ENCODE results near the gene TTC33. TPM values are rescaled to one million over a fixed set of nuclear protein-coding genes. Genes with fewer than 3 reads are reported as not detected.

TTC33 gene
- total RNA-seq, 1 donor from 2014 or later, result 11.7 TPM

DNA sequence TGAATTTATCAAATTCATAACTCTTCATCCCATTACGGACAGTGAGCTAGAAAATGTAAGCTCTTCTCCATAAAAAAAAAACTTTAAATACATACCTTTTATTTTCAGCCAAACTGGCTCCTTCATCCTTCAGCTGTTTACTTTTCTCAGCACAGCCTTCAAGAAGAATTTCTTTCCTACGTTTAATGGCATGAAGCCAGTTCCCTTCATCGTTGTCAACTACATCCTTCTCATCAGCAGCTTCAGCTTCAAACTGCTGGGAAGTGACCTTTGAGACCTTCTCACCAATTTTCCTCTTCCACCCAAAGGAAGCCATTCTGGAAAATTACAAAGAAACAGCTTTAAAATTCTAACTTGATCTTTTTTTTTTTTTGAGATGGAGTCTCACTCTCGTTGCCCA lies 9.1 kb downstream of the TTC33 start:
- no peaks in the 10 kb centered on the region for H3K36me3 Mint-ChIP-seq (ENCODE audit: unreplicated experiment)
- DNase-seq, result no peak
- no peak overlapping the region for H3K27ac Mint-ChIP-seq (ENCODE audit: unreplicated experiment)
- no peaks in the 10 kb centered on the region for H3K4me1 Mint-ChIP-seq (ENCODE audit: low read depth, unreplicated experiment)
- H3K4me3 Mint-ChIP-seq (ENCODE audit: unreplicated experiment), result no peak overlapping the region
- H3K27me3 Mint-ChIP-seq (ENCODE audit: unreplicated experiment), result peaks cover 1% of the 10 kb centered on the region
- TF ChIP-seq, protein P1, sequence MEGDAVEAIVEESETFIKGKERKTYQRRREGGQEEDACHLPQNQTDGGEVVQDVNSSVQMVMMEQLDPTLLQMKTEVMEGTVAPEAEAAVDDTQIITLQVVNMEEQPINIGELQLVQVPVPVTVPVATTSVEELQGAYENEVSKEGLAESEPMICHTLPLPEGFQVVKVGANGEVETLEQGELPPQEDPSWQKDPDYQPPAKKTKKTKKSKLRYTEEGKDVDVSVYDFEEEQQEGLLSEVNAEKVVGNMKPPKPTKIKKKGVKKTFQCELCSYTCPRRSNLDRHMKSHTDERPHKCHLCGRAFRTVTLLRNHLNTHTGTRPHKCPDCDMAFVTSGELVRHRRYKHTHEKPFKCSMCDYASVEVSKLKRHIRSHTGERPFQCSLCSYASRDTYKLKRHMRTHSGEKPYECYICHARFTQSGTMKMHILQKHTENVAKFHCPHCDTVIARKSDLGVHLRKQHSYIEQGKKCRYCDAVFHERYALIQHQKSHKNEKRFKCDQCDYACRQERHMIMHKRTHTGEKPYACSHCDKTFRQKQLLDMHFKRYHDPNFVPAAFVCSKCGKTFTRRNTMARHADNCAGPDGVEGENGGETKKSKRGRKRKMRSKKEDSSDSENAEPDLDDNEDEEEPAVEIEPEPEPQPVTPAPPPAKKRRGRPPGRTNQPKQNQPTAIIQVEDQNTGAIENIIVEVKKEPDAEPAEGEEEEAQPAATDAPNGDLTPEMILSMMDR (IDR thresholded peaks at IDR 0.05; ENCODE audit: partially characterized antibody, unreplicated experiment), result no peak
- H3K9me3 Mint-ChIP-seq (ENCODE audit: unreplicated experiment), result peaks cover 3% of the 10 kb centered on the region

DNA sequence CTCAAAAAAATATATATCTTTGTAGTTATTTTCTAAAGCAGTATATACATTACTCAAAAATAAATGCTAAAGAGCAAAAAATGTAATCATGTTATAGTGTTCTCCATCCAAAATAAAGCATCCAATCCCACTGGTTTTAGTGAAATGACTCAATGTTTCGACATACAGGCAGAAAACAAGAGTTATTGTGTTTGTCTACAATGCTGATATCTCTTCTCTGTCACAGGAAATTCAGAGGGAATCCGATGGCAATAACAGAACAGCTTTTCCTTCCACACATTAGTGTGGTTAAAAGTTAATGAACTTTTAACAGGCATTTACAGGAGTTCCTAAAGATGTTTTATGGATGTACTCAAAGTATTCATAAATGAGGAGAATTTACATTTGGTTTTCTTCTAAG lies 12.0 kb downstream of the TTC33 start:
- Mint-ChIP-seq H3K4me1 (ENCODE audit: low read depth, unreplicated experiment) (no peaks in the 10 kb centered on the region), H3K36me3 (ENCODE audit: unreplicated experiment) (peaks cover 12% of the 10 kb centered on the region), H3K27me3 (ENCODE audit: unreplicated experiment) (no peaks in the 10 kb centered on the region), H3K4me3 (ENCODE audit: unreplicated experiment) (no peak overlapping the region), H3K9me3 (ENCODE audit: unreplicated experiment) (peaks cover 2% of the 10 kb centered on the region), H3K27ac (ENCODE audit: unreplicated experiment) (no peak overlapping the region)
- no peak for DNase-seq
- TF ChIP-seq, protein P1 (IDR thresholded peaks at IDR 0.05; ENCODE audit: partially characterized antibody, unreplicated experiment), result no peak

DNA sequence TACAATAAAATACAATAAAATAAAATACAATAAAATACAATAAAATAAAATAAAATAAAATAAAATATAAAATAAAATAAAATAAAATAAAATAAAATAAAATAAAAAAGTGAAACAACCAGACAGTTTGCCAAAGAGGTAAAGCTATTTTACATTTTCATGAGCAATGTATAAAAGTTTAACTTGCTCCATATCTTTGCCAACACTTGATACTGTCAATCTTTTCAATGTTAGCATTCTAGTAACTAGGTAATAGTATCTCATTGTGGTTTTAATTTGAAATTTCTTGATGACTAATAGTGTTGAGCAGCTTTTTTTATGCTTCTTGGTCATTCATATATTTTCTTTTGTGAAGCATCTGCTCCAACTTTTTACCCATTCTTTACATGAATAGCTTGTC lies 17.3 kb downstream of the TTC33 start:
- no peak for DNase-seq
- TF ChIP-seq, protein P1 (IDR thresholded peaks at IDR 0.05; ENCODE audit: partially characterized antibody, unreplicated experiment), result no peak
- no peaks in the 10 kb centered on the region for H3K4me1 Mint-ChIP-seq (ENCODE audit: low read depth, unreplicated experiment)
- peaks cover 12% of the 10 kb centered on the region for H3K36me3 Mint-ChIP-seq (ENCODE audit: unreplicated experiment)
- H3K9me3 Mint-ChIP-seq (ENCODE audit: unreplicated experiment), result peaks cover 2% of the 10 kb centered on the region
- H3K27ac Mint-ChIP-seq (ENCODE audit: unreplicated experiment), result no peak overlapping the region
- no peaks in the 10 kb centered on the region for H3K27me3 Mint-ChIP-seq (ENCODE audit: unreplicated experiment)
- no peak overlapping the region for H3K4me3 Mint-ChIP-seq (ENCODE audit: unreplicated experiment)

DNA sequence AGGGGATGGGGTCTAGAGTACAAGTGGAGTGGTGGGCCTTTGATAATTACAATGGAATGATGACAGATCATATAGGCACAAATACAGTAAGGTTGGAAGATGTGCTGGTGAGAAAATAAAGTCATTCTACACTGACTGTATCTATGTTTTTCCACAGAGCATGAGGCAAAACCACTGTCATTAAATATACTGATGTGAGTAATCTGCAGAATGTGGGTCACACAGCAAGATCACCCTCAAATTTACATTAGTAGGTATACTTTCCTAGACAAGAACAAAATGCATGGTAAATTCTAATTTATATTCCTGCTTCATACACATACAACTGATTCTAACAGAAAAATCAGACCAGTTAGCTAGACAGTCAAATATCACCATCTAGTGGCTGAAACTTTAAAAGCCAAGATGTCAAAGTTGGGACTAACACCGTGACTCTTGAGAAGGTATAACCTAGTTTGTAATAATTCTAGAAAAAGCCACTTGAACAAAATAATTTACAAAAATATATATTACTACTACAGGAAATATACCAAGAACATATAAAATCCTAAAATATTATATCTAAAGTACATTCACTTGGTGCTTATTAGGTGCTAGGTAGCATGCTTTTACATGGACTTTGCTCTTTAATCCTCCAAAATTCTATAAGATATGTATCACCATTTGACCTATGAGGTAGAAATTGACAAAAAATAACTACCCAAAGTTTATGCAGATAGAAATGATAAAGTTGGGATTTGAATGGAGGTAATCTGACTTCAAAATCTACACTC lies 19.5 kb downstream of the TTC33 start:
- DNase-seq, result no peak
- Mint-ChIP-seq H3K4me3 (ENCODE audit: unreplicated experiment) (no peak overlapping the region), H3K4me1 (ENCODE audit: low read depth, unreplicated experiment) (no peaks in the 10 kb centered on the region), H3K27me3 (ENCODE audit: unreplicated experiment) (no peaks in the 10 kb centered on the region), H3K36me3 (ENCODE audit: unreplicated experiment) (peaks cover 9% of the 10 kb centered on the region), H3K27ac (ENCODE audit: unreplicated experiment) (no peak overlapping the region), H3K9me3 (ENCODE audit: unreplicated experiment) (peaks cover 2% of the 10 kb centered on the region)
- TF ChIP-seq, protein P1 (IDR thresholded peaks at IDR 0.05; ENCODE audit: partially characterized antibody, unreplicated experiment), result peak; percentile 49

DNA sequence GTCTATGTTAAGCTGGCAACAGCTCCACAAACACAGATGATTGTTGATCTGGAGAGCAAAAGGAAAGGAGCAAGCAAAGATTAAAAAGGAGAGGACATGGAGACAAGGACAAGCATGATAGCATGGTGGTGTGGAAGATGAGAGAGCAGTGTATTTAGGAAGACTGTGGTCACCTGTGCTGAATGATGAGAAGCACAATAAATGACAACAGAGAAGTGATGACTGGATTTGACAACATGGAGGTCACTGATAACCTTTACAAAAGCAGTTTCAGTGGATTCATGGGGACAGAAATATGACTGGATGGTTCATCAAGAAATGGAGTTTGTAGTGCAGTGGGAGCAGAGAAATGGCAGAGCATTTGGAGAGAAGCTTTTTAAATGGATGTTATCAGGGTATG lies 20.2 kb downstream of the TTC33 start:
- no peak overlapping the region for H3K4me3 Mint-ChIP-seq (ENCODE audit: unreplicated experiment)
- peaks cover 2% of the 10 kb centered on the region for H3K9me3 Mint-ChIP-seq (ENCODE audit: unreplicated experiment)
- no peaks in the 10 kb centered on the region for H3K27me3 Mint-ChIP-seq (ENCODE audit: unreplicated experiment)
- H3K27ac Mint-ChIP-seq (ENCODE audit: unreplicated experiment), result no peak overlapping the region
- peaks cover 2% of the 10 kb centered on the region for H3K36me3 Mint-ChIP-seq (ENCODE audit: unreplicated experiment)
- TF ChIP-seq, protein P1 (IDR thresholded peaks at IDR 0.05; ENCODE audit: partially characterized antibody, unreplicated experiment), result no peak
- no peaks in the 10 kb centered on the region for H3K4me1 Mint-ChIP-seq (ENCODE audit: low read depth, unreplicated experiment)
- no peak for DNase-seq

Data from glutamatergic neuron (in vitro differentiated cells).